ENCODE measurements around the gene OTOP3.
"Not testable (repeated sequence)": the region's sequence is repeated elsewhere in the genome, so short reads cannot be mapped to it uniquely, and the experiment has no call there.

Gene OTOP3

GRCh38 chr17:74935585-74936469, at the start of gene OTOP3:
Gene OTOP3 (plus strand): TSS chr17:74935898. CDS start chr17:74935922, 24 bp downstream.
- DNase-seq, result no peak

- DNase-seq, result no peak
Measured at GRCh38 chr17:74888469-74888868, 47.2 kb upstream of the OTOP3 start.

GRCh38 chr17:74890554-74890953, 45.1 kb upstream of the OTOP3 start:
- no peak for DNase-seq

GRCh38 chr17:74892013-74892841, 43.5 kb upstream of the OTOP3 start:
- no peak for DNase-seq

- DNase-seq, result no peak
Measured at GRCh38 chr17:74892974-74893911, 42.5 kb upstream of the OTOP3 start, which contains the start of gene FADS6. Gene FADS6 (minus strand): TSS chr17:74893633. CDS start chr17:74893595, 38 bp downstream.

GRCh38 chr17:74893936-74894671, 41.6 kb upstream of the OTOP3 start:
- DNase-seq, result no peak

- DNase-seq, result no peak
Measured at GRCh38 chr17:74898376-74898946, 37.2 kb upstream of the OTOP3 start.

GRCh38 chr17:74900208-74900607, 35.5 kb upstream of the OTOP3 start:
- DNase-seq, result no peak

GRCh38 chr17:74901353-74902135, 34.2 kb upstream of the OTOP3 start:
- no peak for DNase-seq

GRCh38 chr17:74903034-74903433, 32.7 kb upstream of the OTOP3 start:
- no peak for DNase-seq

GRCh38 chr17:74903671-74904070, 32.0 kb upstream of the OTOP3 start:
- DNase-seq, result no peak

GRCh38 chr17:74904687-74905409, 30.9 kb upstream of the OTOP3 start:
- no peak for DNase-seq

- DNase-seq, result not testable (repeated sequence)
Measured at GRCh38 chr17:74906214-74906793, 29.4 kb upstream of the OTOP3 start.

- DNase-seq, result no peak
Measured at GRCh38 chr17:74907012-74907411, 28.7 kb upstream of the OTOP3 start.

GRCh38 chr17:74909097-74909496, 26.6 kb upstream of the OTOP3 start:
- not testable (repeated sequence) for DNase-seq

GRCh38 chr17:74911423-74911822, 24.3 kb upstream of the OTOP3 start:
- DNase-seq, result not testable (repeated sequence)

GRCh38 chr17:74916136-74916850, 19.4 kb upstream of the OTOP3 start:
- DNase-seq, result no peak

- DNase-seq, result no peak
Measured at GRCh38 chr17:74916851-74917199, 18.9 kb upstream of the OTOP3 start.

GRCh38 chr17:74917430-74917829, 18.3 kb upstream of the OTOP3 start:
- no peak for DNase-seq

Measured in activated naive CD4-positive, alpha-beta T cell treated with Interleukin-2 at 50 U/mL for 16 hours (primary cell).